ENCODE measurements around the gene RAB10.
"Not testable (repeated sequence)": the region's sequence is repeated elsewhere in the genome, so short reads cannot be mapped to it uniquely, and the experiment has no call there.

The RAB10 gene

DNA sequence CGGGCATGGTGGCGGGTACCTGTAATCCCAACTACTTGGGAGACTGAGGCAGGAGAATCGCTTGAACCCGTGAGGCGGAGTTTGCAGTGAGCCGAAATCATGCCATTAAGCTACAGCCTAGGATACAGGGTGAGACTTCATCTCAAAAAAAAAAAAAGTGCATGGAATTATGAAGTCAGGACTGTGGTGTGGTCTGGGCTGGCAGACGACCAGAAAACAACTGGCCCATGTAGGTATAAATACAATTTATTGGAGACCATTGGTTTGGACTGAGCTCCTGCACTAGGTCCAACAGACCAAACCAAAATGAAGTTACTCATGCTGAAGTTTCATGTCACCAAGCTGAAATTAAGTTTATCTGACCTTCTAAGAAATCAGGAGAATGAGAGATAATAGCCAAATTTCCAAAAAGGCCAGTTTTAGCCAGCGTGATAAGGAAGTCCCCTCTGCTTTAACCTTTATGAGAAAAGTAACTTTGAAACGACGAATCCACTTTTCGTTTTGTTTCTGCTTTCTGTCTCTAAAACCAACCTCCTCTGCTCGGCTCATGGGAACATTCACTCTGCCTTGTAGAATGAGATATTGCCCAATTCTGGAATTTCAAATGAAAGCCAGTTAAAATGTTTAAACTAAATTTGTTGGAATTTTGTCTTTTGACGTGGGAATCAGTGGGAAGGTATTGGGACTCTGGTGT is 17.7 kb upstream of the RAB10 start:
- DNase-seq, result no peak

DNA sequence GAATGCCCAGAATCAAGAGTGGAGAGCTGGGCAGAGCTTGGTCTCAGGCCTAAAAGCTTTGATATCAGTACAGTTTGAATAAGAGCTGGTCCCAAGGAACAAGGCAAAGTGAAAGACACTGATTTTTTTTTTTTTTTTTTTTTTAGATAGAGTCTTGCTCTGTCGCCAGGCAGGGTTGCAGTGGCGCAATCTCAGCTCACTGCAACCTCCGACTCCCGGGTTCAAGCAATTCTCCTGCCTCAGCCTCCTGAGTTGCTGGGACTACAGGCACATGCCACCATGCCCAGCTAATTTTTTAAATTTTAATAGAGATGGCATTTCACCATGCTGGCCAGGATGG is 17.2 kb upstream of the RAB10 start:
- not testable (repeated sequence) for DNase-seq

DNA sequence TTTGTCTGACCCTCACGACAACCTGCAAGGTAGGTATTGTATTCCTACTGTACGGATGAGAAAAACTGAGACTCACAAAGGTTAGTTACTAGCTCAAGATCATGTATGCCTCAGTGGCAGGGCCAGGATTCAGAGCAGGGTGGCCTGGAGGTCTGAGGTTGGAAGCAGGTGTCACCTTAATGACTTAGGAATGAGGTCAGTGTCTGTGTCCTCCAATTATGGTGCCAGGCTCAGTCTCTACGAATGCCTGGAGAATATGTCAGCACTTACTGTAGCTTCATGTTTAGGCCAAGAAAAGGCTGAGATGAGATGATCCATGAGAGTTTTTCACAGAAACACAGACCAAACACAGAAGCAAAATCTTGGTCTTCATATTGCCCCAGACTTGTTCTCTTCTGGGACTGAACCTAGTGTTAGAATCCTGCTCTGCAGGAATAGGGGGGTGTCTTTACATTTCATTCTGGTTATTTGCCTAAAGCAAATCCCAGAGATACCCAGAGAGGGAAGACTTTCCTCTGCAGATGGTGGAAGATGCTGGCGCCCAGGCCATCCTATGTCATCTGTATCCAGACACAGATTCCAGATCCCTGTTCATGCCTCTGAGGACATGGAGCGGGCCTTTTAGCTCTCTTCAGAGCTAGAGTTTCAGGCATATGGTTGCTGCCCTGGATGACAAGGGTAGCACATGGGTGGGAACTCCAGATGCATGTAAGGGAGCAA is 16.3 kb upstream of the RAB10 start:
- no peak for DNase-seq

DNA sequence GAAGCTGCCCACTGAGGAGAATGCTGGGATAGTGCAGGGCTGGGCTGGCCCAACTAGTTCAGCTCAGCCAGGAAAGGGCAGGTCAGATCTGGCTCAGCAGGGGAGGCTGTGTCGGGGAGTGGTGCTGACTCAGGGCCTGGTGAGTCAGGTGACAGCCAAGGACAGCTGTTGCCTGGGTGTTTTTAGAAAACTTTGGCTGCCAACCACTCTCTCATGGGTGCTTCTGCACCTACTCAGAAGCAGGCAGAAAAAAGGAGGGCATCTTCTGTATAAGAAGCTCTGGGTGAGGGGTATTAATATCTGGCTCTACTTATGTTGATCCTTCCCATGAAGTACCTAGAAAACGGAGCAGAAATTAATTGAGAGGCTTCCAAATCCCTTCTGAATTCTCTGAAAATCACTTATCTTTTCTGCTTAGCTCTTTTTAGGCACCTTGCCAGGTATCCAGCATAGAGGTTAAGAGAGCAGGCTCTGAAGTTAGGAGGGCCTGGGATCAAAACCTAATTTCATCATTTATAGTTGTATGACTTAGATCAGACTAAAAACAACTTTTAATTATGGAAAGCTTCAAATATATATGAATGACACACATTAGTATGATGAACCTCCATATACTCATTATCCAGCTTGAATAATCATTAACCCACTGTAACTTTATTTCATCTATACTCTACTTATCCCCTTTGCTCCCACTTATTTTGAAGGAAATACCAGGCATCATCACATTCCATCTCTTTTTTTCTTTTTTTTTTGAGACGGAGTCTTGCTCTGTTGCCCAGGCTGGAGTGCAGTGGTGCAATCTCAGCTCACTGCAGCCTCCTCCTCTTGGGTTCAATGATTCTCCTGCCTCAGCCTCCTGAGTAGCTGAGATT is 15.5 kb upstream of the RAB10 start:
- DNase-seq, result peak in 21 of 51 donors; percentile 1 to 71 (median 29)

DNA sequence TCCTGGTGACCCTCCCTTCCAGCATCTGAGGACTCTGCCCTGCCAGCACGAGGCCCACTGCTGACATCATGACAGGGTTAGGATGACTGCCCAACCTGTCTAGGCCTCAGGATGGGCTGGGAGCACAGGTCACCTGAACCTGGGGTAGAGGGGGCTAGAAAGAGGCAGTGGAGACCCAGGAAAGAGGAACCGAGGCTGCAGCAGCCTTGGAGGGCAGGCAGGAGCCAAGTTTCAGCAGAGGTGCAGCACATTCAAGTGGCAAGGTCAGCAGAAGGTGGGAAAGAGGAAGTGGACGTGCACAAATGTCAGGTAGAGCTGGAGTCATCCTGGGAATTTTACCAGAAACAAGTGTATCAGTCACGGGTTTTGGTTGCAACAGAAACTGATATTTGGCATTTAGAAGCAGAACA is 13.6 kb upstream of the RAB10 start:
- no peak for DNase-seq

DNA sequence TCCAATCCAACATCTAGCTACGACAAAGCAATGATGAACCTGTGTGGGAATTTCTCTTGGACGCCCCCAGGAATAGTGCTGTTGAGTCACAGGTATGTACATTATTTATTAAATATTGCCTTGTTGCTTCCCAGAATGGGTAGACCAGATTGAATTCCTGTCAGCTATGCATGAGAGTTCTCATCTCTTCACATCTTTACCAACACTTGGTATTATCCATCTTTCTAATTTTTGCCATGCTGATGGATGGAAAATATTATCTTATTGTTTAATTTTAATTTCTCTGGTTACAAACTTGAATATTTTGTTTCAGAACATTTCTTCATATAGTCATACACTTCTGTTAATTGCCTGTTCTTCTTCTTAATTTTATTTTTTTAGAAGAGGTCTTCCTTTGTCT is 9.6 kb upstream of the RAB10 start:
- DNase-seq, result no peak

DNA sequence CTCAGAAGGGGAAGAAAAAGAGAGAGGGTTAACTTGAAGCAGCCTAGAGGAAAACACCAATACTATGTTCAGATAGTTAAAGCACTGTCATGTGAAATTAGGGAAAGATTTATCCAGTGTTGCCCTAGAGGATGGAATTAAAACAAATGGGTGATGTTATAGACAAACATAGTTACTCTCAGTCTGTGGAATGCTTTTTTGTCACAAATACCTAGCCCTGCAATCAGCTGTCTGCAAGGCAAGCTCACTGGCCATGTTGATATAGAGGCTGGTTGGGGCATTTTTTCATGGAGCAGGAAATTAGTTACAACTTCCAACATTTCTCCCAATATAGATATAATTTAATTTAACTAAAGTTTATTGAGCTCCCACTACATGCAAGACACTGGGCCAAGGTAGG is 8.4 kb upstream of the RAB10 start:
- DNase-seq, result no peak

DNA sequence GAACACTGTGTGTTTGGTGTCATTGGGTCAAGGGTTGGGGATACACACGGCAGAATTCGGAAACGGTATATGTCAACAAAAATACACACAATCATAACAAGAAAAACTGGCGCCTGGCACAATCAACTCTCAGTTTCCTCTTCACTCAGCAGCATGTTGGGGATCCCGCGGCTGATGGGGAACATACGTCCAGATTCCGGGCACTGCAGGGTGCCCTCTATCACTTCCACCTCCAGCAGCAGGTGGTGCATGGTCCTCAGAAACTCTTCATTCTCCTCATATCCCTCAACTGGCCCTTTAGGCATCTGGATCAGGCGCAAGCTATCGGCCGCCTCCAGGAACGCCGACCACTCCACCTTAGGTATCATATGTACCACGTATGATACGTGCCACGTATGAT is 5.8 kb upstream of the RAB10 start:
- DNase-seq, result not testable (repeated sequence)

DNA sequence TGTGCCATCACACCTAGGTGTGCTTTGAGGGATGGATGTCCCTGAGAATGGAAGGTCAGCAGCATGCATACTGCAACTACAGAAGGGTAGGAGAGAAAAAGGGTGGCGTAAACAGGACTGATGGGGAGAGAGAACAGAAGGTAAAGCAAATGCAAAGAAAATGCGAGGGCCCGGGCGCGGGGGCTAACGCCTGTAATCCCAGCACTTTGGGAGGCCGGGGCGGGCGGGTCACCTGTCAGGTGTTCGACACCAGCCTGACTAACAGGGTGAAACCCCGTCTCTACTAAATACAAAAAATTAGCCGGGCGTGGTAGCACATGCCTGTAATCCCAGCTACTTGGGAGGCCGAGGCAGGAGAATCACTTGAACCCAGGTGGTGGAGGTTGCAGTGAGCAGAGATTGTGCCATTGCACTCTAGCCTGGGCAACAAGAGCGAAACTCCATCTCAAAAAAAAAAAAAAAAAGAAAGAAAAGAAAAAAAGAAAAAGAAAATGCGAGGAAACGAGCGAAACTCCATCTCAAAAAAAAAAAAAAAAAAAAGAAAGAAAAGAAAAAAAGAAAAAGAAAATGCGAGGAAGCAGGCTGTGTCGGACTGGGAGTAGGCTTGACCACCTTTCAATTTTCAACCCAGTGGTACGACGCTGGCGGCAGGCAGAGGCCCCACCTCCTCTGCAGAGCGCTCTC is 1.2 kb upstream of the RAB10 start:
- peak in 1 of 51 donors; percentile 59 for DNase-seq

DNA sequence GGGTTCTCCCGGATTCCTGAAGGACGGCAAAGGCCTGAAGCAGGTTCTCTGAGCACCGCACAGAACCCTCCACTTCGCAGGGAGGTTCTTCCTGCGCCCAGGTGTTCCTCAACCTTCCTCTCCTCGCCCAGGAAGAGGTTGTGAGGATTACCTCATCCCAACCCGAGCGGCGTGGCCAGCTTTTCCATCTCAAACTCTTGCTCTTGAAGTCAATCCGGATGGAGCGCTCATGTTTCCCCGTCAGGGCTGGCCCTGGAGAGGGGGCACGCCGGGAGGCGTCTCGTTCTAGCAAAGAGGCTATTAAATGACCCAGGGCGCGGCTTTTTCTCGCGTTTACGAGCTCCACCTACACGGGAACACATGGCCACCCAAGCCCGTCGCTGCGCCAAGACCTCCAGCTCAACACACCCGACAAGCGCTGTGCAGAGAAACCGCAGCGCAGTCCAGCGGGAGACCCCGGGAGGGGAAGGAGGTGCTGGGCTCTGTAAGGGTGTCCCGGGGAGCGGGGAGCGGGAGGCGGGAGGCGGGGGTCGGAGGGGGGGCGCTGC is 540 bp upstream of the RAB10 start:
- DNase-seq, result peak in 29 of 51 donors; percentile 27 to 84 (median 58)

DNA sequence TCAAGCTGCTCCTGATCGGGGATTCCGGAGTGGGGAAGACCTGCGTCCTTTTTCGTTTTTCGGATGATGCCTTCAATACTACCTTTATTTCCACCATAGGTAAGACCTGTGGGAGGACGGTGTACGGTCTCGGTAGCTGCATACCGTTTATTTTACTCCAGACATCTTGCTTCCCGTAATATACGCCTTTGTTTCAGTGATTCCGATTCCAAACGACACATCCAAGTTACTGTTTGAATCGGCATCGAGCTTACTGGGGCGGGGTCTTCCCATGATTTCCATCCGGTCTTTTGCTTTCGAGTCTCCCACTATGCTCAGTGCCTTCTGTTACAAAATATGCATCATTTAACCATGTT is 731 bp downstream of the RAB10 start:
- peak in 1 of 51 donors; percentile 50 for DNase-seq

DNA sequence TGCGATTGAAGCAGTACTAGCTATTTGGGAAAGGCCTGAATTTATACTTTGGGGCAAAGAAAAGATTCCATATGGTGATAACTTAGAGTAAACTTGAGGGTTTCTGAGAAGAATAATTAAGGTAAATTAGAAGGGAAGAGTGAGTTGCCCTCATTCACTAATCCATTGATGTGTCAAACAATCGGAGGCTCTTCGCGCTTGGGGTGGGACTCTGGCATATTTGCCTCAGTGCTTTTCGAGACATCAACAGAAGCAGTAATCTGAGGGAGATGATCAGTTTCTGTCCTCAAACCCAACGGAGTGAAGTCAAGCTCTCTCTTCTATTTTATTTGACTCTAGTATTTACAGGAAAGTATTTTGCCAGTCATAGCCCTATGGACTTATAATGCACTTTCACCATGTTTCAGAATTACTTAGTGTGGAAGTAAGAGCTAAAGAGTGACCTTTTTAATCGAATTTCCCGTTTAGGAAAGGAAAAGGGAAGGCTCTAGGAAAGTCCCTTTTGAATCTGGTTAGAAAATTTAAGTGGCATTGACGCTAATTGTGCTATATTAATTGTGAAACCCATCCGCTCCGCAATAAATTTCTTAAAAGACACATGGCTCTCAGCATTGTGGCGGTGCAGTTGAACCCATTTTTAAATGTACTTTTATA is 1.3 kb downstream of the RAB10 start:
- peak in 2 of 51 donors; percentile 3 to 31 for DNase-seq

DNA sequence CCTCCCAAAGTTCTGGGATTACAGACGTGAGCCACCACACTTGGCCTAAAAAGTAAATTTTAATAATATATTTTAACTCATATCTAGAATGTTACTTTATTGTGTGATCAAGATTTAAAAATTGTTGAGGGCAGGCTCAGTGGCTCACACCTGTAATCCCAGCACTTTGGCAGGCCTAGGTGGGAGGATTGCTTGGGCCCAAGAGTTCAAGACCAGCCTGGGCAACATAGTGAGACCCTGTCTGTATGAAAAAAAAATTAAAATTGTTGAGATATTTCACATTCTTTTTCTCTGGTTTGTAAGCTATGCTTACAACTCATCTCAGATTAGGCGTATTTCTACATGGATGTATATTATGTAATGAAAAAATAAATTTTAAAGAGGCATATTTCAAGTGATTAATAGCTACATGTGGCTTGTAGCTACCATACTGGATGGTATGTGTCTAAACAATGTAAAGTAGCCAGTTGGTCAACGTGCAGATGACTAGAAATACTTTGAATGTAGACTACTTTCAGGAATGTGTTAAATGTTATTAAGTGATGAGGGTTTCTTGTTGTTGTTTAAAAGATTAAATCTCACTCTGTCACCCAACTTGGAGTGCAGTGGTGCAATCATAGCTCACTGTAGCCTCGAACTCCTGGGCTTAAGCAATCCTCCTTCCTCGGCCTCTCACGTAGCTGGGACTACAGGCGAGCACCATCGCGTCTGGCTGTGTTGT is 5.9 kb downstream of the RAB10 start:
- no peak for DNase-seq

DNA sequence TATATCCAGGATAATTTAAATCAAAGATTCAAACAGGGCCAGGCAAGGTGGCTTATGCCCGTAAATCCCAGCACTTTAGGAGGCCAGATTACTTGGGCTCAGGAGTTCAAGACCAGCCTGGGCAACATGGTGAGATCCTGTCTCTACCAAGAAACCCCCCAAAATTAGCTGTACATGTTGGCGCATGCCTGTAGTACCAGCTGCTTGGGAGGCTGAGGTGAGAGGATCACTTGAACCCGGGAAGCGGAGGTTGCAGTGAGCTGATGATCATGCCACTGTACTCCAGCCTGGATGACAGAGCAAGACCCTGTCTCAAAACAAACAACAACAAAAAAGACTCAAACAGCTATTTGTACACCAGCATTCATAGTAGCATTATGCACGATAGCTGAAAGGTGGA is 9.2 kb downstream of the RAB10 start:
- DNase-seq, result no peak

DNA sequence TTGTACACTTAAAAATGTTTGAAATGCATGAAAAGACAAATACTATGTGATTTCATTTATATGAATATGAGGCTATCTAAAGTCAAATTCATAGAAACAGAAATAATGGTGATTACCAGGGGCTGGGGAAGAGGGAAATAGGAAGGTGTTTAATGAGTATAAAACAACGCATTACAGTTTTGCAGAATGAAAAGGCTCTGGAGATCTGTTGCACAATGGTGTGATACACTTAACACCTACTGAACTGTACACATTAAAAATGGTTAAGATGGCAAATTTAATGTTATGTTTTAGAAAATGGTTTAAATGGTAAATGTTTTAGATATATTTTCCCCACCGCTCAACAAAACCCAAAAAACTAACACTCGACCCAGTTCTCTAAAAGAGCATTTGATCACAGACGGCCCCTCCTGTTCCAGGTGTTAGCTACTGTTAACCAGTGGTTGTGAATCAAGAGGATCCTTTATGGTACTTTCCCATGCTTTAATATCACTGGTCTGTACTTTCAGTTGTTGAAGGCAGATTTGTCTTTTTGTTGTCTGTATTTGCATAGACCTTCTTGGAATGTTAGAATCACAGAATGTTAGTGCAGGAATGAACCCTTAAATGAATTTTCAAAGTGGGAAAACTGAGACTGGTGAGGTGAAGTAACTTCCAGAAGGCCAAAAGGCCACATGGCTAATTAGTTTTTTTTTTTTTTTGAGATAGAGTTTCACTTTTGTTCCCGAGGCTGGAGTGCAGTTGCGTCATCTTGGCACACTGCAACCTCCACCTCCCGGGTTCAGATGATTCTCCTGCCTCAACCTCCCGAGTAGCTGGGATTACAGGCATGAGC is 10.2 kb downstream of the RAB10 start:
- peak in 1 of 51 donors; percentile 5 for DNase-seq

DNA sequence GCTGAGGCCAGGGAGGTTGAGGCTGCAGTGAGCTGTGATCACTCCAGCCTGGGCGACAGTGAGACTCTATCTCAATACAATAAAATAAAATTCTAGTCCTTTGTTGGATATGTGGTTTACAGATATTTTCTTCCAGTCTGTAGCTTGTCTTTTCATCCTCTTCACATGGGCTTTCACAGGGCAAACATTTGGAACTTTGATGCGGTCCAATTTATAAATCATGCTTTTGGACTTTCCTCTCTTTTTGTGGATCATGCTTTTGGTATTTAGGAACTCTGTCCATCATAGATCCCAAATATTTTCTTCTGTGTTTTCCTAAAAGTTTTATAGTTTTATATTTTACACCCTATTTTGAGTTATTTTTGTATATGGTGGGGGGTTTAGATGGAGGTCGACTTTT is 14.9 kb downstream of the RAB10 start:
- DNase-seq, result no peak

DNA sequence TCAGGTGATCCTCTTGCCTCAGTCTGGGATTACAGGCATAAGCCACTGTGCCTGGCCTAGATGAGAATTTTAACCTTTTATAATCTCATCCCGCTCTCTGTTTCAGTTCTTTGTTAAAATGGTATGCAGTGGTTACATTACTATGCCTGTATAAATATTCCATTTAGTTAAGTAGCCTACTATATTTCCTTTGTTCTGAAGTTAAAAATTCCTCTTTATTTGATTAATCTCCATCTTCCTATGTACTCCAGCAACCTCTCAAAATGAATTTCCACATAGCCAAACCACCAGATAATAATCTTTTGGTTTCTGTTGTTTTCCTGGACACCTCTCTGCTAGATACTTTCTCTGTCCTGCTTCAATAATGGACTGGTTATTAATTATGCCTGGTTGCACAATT is 15.8 kb downstream of the RAB10 start:
- DNase-seq, result no peak

DNA sequence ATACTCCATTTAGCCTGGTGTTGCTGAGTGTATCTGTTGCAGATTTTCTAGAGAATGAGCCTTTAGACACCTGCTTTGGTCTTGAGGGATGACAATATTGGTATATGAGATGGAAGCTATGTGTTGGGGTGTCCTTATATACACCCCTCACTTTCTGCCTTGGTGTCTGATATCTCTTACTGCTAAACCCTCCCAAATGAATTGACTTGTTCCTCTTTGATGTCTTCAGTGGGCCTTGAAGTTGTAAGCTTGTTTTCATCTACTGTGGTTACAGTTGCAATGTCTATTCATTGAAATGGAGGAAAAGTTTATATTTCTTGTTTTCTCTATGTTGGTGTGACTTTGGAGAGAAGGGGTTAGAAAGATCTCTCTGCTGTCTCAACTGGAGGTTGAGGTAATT is 18.9 kb downstream of the RAB10 start:
- DNase-seq, result no peak

DNA sequence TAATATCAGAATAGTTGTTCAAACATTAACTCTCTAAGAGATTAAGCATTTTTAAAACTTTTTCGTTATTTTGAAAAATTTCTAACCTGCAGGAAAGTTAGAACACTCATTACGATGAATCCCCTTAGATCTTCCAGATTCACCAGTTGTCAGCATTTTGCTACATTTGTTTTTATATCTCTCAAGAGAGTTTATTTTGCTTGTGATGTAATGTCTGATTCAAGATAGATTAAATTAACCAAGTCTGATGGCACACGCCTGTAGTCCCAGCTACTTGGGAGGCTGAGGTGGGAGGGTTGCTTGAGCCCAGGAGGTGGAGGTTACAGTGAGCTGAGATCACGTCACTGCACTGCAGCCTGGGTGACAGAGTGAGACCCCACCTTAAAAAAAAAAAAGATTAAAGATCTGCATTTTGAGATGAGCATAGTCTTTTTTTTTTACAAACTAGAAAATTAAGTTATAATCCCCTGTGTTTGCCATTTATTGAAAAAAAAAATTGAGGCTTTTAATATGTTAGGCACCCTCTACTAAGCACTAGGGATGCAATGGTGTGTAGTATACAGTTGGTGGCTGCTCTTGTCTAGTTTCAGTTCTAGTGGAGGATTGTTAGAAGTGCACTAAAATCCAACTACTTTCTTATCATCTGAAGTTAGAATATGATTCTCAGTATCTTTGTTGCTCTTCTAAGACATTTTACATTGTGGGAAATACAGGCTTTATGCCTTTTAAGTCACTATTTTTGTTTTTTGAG is 20.9 kb downstream of the RAB10 start:
- no peak for DNase-seq
